GM18519 (cell line): ENCODE data around the gene TMEM272.

Experiments
- ATAC-seq: cut with Tn5 transposase; IDR thresholded peaks from one replicate; pipeline ENCODE4 v1.9.1; 2021; ENCODE audit warnings: mild to moderate bottlenecking, moderate library complexity; ENCODE audit not compliant: unreplicated experiment, low FRiP score

TMEM272 gene

DNA sequence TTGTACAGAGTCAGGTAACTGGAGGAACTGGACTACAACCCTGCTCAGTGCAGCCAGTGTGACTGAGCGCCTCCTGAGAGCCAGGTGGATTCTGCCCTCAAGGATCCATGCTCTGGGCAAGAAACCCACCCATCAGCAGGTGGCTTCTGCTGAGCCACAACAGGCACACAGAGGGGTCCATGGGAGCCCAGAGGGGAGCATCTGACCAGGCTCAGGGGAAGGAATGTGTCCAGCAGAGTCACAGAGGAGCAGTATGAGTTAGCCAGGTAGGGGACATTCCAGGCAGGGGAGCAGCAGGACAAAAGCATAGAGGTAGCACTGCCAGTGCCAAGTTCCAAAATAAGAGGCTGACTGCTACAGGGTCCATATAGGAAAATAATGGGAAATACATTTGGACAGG is 60.9 kb downstream of the TMEM272 start:
- ATAC-seq = no peak

DNA sequence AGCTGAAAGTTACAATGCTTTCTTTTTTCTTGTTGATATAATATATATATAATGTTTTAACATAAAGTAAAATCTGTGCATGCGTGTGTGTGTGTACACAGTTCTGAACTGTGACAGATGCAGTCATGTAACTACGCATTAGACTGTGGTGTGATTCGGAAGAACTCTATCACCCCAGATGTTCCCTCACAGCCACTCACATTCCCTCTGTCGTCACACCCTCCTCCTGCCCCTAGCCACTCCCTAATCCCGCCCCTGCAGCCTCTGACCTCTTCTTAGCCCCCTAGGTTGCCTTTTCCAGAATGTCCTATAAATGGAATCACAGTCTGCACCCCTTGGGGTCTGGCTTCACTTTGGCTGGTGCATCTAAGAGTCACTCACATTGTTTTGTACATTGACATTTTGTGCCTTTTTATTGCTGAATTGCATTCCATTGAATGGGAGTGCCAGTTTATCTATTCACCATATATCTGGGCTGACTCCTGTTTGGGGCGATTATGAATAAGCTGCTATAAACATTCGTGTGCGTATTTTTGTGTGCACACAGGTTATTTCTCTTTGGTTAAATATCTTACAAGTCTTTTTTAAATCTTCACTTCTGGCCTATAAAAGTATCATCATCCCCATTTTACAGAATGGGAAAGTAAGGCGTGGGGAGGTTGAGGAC is 61.4 kb downstream of the TMEM272 start:
- ATAC-seq = no peak

DNA sequence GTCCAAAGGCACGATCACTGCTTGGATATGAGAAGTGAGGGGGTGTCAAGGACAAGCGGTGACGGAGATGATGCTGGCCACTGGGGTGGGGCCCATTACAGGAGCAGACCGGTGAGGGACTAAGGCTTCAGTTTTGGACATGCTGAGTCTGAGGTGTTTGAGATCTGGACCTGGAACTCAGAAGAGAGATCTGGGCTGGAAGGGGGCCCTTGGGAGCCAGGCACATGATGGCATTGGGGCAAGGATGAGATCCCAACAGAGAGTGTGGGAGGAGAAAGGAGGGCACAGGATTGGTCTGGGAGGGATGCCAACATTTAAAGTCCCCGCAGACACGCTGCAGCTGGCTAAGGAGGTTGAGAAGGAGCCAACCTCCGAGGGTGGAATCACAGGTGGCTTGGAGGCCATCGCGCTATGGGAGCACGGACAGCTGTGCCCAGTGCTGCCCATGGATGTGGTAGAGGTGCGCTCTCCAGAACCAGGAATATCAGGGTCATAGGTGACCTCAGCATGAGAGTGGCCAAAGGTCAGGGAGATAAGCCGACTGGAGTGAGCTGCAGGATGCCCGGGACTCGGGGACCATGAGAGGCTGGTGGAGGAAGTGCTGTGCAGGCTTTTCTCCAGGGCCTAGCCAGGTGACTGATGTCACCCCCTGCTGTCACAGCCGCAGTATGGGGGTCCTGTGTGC is 62.8 kb downstream of the TMEM272 start:
- ATAC-seq = no peak

- ATAC-seq = no peak
These were observed 63.5 kb downstream of the TMEM272 start for GRCh38 chr13:51781246-51782022.

GRCh38 chr13:51780099-51780498 is 64.9 kb downstream of the TMEM272 start:
- no peak for ATAC-seq

- no peak for ATAC-seq
These were observed 66.6 kb downstream of the TMEM272 start for GRCh38 chr13:51778392-51778791.

GRCh38 chr13:51777921-51778320 is 67.1 kb downstream of the TMEM272 start:
- no peak for ATAC-seq

- ATAC-seq = no peak
These were observed 68.8 kb downstream of the TMEM272 start for GRCh38 chr13:51776179-51776578.

- no peak for ATAC-seq
These were observed 71.5 kb downstream of the TMEM272 start for GRCh38 chr13:51773515-51773914.

GRCh38 chr13:51772781-51773180 is 72.2 kb downstream of the TMEM272 start:
- ATAC-seq = no peak

- ATAC-seq = no peak
These were observed 72.9 kb downstream of the TMEM272 start for GRCh38 chr13:51772105-51772455.

DNA sequence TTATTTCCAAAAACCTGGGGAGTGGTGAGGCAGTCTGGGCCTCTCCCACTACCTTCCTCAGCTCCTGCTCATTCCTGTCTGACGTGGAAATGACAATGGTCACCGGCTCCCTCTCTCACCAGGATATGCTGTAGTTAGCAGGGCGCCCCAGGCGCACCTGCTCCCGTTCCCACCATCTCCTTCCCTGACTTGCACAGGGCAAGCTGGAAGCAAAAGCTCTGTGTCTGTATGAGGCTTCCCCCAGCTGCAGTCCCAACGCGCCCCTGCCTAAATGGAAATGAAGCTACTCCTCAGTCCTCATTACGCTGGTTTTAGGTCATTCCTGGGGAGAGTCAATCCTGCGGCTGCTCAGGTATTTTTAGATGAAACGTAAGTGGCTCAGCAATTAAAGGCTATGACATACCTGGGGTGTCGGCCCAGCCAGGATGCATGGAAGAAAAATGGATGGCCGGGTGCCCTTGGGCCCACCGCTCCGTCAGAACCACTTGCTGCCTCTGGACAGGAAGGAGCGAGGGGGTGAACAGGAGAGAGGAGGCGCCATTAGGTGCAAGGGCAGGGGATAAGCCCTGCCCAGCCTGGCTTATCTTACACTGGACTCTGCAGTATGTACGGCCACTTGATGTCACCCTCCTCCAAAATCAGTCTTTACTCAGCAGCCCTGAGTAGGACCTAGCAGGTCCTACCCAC is 73.4 kb downstream of the TMEM272 start:
- ATAC-seq = no peak

DNA sequence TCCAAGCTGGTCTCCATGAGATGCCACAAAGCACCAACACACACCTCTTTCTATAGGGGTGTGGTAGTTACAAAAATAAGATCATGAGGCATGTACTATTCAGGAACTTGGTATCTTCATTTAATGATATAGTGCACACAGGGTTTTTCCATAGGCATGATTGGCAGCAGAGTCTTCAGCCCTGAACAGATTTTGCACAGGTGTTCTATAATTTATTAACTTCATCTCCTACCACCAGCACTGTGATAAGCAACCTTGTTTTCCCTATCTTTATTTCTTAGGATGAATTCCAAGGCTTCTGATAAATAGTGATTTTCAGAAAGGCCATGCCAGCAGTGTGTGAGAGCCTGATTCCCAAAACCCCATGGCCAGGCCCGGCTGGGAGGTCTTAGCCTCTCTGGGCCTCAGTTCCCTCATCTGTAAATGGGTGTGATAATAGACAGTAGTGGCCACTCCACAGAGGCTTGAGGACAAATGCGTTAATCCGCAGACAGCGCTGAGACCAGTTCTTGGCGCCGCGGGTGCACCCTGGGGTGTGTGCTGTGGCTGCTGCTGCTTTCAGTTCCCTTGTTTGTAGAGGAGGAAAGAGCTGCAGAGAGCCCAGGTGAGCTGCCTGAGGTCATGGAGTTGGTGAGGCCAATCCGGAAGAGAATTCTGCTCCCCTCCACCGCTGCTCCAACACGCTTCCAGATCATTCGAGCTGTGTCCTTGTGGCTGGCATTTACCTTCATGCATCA is 74.1 kb downstream of the TMEM272 start:
- no peak for ATAC-seq

- no peak for ATAC-seq
These were observed 74.8 kb downstream of the TMEM272 start for GRCh38 chr13:51770160-51770559.

DNA sequence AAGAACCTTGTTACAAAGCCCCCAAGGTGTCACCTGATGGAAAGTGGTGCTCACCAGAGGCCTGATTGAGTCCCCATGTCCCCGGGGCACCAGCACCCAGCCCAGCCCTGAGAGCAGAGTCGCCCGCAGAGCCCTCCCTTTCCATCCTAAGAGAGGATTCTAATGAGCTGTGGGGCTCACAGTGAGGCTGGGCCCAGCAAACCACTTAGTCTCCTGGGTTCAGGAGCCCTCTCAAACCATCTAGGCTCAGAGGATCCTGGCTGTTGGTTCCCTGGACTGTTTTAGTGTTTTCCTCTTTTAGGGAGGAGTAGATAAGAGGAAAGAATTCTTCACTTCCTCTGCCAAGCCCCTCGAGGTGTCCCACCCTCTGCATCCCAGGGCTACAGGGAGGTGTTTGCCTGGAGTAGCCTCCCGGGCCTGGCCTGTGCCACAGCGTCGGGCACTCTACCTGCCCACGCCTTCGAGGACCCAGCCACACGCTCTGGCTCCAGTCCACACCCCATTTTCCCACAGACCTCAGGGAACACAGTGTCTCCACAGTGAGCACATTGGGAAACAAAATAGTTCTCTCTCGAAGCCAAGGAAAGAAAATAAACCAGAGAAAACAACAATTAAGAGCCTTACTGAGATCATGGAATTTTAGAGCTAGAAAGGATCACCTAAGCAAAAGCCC is 75.4 kb downstream of the TMEM272 start:
- no peak for ATAC-seq

- ATAC-seq = no peak
These were observed 76.0 kb downstream of the TMEM272 start for GRCh38 chr13:51768976-51769375.

DNA sequence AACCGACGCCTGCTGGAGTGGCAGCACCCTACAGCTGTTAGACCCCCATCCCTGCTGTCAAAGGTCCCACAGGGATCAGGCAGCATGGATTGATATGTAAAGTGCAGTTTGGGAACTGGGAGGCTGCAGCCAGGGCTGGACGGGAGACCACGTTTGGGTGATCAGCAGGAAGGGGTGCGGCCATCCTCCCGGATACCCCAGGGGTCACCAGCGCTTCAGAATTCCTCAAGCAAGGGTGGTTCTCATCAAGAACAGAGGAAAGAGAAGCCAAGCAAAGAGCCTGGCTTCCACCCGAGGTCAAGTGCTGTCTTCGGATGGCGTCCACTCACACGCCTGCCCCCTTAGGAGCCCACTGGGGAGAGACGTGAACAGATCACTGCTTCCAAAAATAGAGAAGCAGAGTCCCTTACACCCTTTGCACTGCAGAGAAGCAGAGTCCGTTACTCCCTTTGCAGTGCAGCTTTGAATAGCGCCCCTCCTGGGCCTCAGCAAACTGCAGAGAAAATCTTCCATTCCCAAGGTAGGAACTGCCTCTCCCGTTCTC is 76.5 kb downstream of the TMEM272 start:
- no peak for ATAC-seq

DNA sequence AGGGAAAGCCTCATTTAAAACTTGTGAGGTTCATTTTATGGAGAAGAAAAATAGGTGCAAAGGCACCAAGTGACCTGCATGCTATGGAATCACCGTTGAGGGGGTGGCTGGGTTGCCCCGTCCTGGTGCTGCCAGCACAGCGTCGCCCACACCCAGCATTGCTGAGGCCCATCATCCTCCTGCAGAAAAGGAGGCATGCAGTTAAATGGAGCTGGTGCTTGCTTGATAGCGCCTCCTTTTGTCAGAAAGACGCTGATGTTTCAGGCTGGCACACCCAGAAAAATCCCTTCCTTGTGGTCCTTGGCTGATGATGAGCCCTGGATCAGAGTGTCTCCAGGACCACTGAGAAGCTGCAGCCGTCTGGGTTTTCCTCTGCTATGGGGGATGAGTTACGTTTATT is 77.9 kb downstream of the TMEM272 start:
- no peak for ATAC-seq

- ATAC-seq = no peak
These were observed 79.8 kb downstream of the TMEM272 start for GRCh38 chr13:51765142-51765515.
